ENCODE results near the gene OGFOD1. TPM values are rescaled to one million over a fixed set of nuclear protein-coding genes. Genes with fewer than 3 reads are reported as not detected.

OGFOD1 gene
- total RNA-seq, 1 donor from 2014 or later, result 107 TPM

- H3K36me3 Mint-ChIP-seq (ENCODE audit: low read depth, unreplicated experiment), result peaks cover 16% of the 10 kb centered on the region
- Histone ChIP-seq H3K4me3 (ENCODE audit: insufficient read depth, low read depth, low read length) (peak overlapping the region; percentile 2), H3K79me2 (ENCODE audit: insufficient read depth, low read length) (no peaks in the 10 kb centered on the region), H3K9me3 (ENCODE audit: insufficient read depth, low read depth, low read length) (no peaks in the 10 kb centered on the region), H3K9ac (ENCODE audit: low read length) (no peak overlapping the region), H4K20me1 (ENCODE audit: insufficient read depth, low read length) (no peaks in the 10 kb centered on the region), H3K4me2 (ENCODE audit: low read length) (peak overlapping the region; percentile 46), H3K4me1 (ENCODE audit: insufficient read depth, low read length) (peaks cover 16% of the 10 kb centered on the region), H3K27ac (ENCODE audit: low read depth, low read length) (peak overlapping the region; percentile 46), H3K36me3 (ENCODE audit: insufficient read depth, low read length) (peaks cover 38% of the 10 kb centered on the region), H2AFZ (ENCODE audit: low read depth, low read length) (no peak overlapping the region), H3K27me3 (ENCODE audit: insufficient read depth, low read length) (no peaks in the 10 kb centered on the region)
- no peaks in the 10 kb centered on the region for H3K27me3 Mint-ChIP-seq (ENCODE audit: low read depth, unreplicated experiment)
- no peak overlapping the region for H3K4me3 Mint-ChIP-seq (ENCODE audit: unreplicated experiment)
- peaks cover 27% of the 10 kb centered on the region for H3K4me1 Mint-ChIP-seq (ENCODE audit: low read depth, unreplicated experiment)
- TF ChIP-seq CTCF (IDR thresholded peaks at IDR 0.05; ENCODE audit: insufficient read depth, low read depth, low read length) (no peak), EZH2 (IDR thresholded peaks at IDR 0.05; ENCODE audit: insufficient read depth, low read length) (no peak)
- peak; percentile 93 for DNase-seq (ENCODE audit: low read depth)
- peak overlapping the region; percentile 88 for H3K27ac Mint-ChIP-seq (ENCODE audit: unreplicated experiment)
- H3K9me3 Mint-ChIP-seq (ENCODE audit: unreplicated experiment), result no peaks in the 10 kb centered on the region
- peak; percentile 87 for FAIRE-seq
Observed at GRCh38 chr16:56477096-56477878, 25.9 kb downstream of the OGFOD1 start.

GRCh38 chr16:56478281-56479049, 27.1 kb downstream of the OGFOD1 start:
- H3K4me3 ChIP-seq (ENCODE audit: insufficient read depth, low read depth, low read length), result no peak overlapping the region
- H2AFZ ChIP-seq (ENCODE audit: low read depth, low read length), result no peak overlapping the region
- no peaks in the 10 kb centered on the region for H3K27me3 ChIP-seq (ENCODE audit: insufficient read depth, low read length)
- no peak overlapping the region for H3K4me3 Mint-ChIP-seq (ENCODE audit: unreplicated experiment)
- no peaks in the 10 kb centered on the region for H3K9me3 ChIP-seq (ENCODE audit: insufficient read depth, low read depth, low read length)
- H3K27ac ChIP-seq (ENCODE audit: low read depth, low read length), result no peak overlapping the region
- no peak for FAIRE-seq
- no peaks in the 10 kb centered on the region for H3K79me2 ChIP-seq (ENCODE audit: insufficient read depth, low read length)
- H4K20me1 ChIP-seq (ENCODE audit: insufficient read depth, low read length), result no peaks in the 10 kb centered on the region
- H3K27ac Mint-ChIP-seq (ENCODE audit: unreplicated experiment), result peak overlapping the region; percentile 41
- H3K4me1 Mint-ChIP-seq (ENCODE audit: low read depth, unreplicated experiment), result peaks cover 32% of the 10 kb centered on the region
- H3K4me2 ChIP-seq (ENCODE audit: low read length), result no peak overlapping the region
- no peaks in the 10 kb centered on the region for H3K27me3 Mint-ChIP-seq (ENCODE audit: low read depth, unreplicated experiment)
- TF ChIP-seq EZH2 (IDR thresholded peaks at IDR 0.05; ENCODE audit: insufficient read depth, low read length), result no peak
- no peak for TF ChIP-seq CTCF (IDR thresholded peaks at IDR 0.05; ENCODE audit: insufficient read depth, low read depth, low read length)
- H3K9ac ChIP-seq (ENCODE audit: low read length), result no peak overlapping the region
- H3K9me3 Mint-ChIP-seq (ENCODE audit: unreplicated experiment), result no peaks in the 10 kb centered on the region
- H3K36me3 ChIP-seq (ENCODE audit: insufficient read depth, low read length), result peaks cover 27% of the 10 kb centered on the region
- peaks cover 16% of the 10 kb centered on the region for H3K36me3 Mint-ChIP-seq (ENCODE audit: low read depth, unreplicated experiment)
- DNase-seq (ENCODE audit: low read depth), result no peak
- H3K4me1 ChIP-seq (ENCODE audit: insufficient read depth, low read length), result peaks cover 16% of the 10 kb centered on the region

Measured in astrocyte (in vitro differentiated cells and primary cell).